ENCODE results near the gene CFAP46.

Gene CFAP46

DNA sequence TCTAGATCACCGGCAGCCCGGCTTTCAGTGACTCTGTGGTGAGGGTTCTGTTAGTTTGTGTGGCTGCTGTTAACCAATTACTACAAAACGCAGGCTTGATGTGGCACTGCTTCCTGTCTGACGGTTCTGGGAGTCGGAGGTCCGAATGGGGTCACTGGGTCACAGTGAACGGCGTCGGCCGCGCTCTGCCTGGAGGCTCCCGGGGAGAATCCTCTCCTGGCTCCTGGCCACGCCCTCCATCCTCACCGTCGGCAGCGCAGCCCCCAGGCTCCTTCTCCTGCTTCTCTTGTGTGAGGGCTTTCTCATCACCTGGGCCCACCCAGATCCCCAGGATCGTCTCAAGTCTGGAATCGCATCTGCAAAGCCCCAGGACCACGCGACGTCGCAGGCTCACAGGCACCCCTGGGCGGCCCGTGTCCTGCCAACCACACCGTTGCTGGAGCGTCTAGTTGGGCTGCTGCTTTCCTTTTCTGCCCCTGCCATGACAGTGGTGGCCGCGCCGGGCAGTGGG, 124.6 kb downstream of the CFAP46 start:
- DNase-seq: no peak

- no peak for DNase-seq
These were observed 125.7 kb downstream of the CFAP46 start for GRCh38 chr10:132816718-132817117.

GRCh38 chr10:132815168-132815857, 127.1 kb downstream of the CFAP46 start:
- DNase-seq: no peak

GRCh38 chr10:132814469-132814856, 127.9 kb downstream of the CFAP46 start:
- no peak for DNase-seq

DNA sequence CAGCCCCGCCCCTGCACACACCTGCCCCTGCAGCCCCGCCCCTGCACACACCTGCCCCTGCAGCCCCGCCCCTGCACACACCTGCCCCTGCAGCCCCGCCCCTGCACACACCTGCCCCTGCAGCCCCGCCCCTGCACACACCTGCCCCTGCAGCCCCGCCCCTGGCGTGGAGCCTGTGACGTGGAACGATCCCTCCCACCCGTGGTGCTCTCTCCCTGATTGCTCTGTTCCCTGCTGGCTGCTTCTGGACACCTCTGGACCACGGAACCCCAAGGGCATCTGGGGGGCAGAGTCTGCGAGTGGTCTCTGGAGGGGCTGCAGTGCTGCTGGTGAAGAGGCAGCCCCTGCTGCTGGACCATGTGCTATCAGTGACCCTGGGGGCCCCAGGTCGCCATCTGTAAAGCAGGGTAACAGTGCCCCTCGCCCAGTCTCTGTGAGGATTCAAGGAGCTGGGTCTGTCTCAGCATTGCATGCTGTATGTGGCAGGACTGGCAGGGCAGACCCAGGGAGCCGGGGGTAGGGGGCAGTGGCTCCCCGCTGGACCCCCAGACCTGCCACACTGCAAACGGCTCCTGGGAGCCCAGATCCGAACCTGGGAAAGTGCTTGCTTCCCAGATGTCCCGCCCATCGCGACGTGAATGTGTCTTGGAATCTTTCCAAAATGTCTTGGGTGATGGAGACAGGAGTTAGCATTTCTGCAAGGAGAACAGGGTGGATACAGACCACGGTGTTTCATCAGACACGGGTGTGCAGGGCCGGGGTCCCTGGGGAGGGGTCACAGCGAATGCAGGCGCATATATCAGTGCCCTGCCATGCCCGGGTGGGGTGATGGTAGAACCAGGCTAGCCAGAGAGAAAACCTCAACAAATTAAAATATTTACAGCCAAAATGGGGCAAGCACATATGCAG, 128.6 kb downstream of the CFAP46 start:
- no peak for DNase-seq

- no peak for DNase-seq
These were observed 129.4 kb downstream of the CFAP46 start for GRCh38 chr10:132813001-132813401.

GRCh38 chr10:132812520-132812919, 129.8 kb downstream of the CFAP46 start:
- DNase-seq: no peak

DNA sequence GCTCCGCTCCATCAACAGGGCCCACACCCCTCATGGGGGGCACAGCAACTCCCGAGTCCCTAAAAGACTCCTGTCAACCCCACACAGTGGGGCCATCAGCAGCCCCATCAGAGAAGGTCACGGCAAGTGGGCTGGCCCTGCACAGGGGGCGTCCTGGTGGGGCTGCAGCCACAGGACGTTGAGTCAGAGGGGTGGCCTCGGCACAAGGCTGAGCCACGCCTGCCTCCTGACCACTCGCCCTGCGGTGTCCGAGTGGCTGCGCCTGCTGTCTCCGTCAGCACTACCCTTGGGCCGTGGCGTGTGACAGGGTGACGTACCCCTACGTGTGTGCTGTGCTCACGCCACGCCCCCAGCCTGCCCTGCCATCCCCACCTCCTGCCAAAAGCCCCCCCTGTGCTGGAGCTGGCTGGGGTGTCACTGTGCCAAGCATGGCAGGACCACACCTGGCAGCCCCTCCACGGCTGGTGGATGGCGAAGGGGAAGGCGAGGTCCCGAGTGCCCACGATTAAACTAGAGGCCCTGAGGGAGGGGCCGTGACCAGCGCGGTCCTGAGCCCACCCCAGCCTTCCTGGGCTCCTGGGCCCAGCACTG, 130.4 kb downstream of the CFAP46 start:
- DNase-seq: no peak

DNA sequence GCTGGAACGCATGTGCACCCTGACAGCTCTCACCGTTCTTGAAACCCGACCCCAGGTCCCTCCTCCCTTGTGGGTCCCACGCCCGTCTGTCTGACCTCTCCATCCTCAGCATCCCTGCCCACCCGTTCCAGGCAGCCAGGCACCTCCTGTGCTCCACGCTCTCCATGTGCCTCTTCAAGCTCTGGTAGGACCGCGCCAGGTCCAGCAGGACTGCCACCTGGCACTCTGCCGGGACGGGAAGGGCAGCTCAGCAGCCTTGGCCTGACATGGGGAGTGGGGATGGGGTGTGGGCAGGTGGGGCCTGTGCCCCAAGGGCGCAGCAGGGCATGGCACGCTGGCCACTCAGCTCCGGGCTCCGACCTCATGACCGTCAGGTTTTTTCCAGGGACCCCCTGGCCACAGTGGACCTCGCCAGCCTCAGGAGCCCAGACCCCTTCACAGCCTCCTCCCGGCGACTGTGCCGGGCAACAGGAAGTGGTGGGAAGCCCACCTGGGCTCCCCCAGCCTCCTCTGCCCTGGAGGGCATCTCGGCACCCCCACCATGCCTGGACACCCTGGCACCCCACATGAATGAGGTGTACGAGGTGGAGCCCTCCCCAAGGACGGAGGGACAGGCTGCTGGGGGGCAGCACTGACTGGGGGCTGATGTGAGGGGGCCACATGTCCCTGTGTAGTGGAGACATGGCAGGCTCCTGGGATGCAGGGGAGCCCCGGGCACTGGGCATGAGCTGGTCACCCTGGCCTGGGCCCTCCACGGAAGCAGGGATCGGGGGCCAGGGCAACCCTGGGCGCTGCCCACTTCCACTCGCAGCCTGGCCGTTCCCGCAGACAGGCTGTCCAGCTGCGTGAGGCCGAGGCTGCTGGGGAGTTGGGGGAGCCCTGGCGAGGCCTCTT, 131.3 kb downstream of the CFAP46 start:
- no peak for DNase-seq

- no peak for DNase-seq
These were observed 132.1 kb downstream of the CFAP46 start for GRCh38 chr10:132810141-132810806.

- no peak for DNase-seq
These were observed 132.9 kb downstream of the CFAP46 start for GRCh38 chr10:132809232-132810140.

- DNase-seq: no peak
These were observed 133.8 kb downstream of the CFAP46 start for GRCh38 chr10:132808383-132809231.

DNA sequence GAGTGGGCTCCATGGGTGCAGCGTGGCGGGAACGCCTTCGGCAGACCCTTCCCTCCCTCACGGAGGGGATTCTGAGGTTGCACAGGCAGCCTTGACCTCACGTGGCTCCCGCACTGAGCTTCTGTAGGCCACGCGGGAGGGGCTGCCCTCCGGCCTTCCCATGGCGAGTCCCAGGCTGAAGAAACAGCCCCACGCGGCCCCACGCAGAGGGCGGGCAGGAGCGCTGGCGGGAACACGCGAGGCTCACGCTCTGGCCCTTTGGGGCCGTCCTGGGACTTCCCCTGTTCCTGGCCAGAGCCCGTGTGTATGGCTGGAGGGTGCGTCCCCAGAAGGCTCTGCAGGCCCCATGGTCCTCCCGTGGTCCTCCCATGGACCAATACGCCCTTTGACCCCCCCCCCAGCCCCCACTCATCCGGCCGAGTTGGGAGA, 134.7 kb downstream of the CFAP46 start:
- DNase-seq: no peak

- DNase-seq: no peak
These were observed 135.8 kb downstream of the CFAP46 start for GRCh38 chr10:132806561-132807003.

- no peak for DNase-seq
These were observed 136.3 kb downstream of the CFAP46 start for GRCh38 chr10:132806110-132806509.

DNA sequence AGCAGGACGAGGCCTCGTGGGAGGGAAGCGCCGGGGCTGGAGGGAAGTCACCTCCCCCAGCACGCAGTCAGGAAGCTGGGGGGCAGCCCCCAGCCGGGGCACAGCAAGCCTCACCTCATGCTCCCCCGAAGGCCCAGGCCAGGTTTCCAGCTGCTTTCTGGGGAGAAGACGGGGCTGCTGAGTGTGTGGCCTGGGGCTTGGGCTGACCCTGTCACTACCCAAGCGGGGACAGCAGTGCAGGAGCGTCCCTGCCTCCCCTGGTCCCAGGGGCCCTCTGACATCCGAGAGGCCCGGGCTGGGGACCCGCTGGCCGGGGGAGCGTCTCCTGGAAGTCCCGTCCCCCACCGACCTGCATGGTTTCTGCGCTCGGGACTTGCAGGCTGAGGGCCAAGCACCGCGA, 136.8 kb downstream of the CFAP46 start:
- no peak for DNase-seq

DNA sequence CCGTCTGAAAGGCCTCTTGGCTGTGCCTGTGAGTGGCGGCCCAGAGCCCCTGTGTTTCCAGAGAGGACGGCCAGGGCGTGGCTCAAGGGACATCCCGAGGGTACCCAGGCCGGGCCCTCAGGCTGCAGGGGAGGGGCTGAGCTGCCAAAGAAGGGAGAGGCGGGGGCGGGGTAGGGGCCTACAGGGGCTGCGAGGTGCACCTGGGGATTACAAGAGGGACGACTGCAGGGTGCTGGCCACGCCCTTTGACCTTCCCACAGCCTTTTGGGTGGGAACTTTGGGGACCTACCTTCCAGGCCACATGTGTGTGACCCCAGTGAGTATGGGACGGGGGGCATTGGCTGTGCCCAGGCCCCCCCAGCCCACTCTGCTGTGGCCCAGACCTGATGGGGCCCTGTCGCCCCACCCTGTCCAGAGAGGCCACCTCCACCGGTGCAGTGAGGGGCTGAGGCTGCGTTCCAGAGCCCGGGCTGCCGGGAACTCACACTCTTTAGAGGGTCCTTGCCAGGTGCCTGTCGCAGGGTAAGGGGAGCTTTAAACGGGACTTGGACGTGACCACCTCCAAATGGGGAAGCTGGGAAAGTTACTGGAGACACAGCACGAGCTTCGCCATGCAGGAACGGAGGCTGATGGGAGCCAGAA, 137.5 kb downstream of the CFAP46 start:
- no peak for DNase-seq

DNA sequence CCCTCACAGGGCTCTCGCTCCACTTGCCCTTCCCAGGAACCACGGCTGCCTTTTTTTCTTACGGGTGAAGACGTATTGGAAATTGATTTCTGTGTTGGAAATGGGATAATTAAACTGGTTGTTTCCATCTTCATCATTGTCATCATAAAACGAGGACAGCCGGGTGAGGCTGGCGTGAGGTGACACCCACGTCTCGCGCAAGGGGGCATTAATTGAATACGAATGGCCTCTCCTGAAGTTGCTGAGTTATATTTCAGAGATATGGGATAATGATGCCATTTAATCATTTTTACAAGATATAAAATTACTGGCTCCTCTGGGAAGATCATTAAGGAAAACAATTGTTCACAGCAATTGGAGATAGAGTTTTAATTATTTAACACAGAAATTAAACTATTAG, 138.1 kb downstream of the CFAP46 start:
- DNase-seq: no peak

Data from activated CD4-positive, alpha-beta T cell treated with anti-CD3 and anti-CD28 coated beads for 4 hours (primary cell).